DMS79 treated with DMSO at 0.1 percent for 48 hours (cell line): Measurements from ENCODE around the gene COL6A5.
"Not testable (repeated sequence)": the region's sequence is repeated elsewhere in the genome, so short reads cannot be mapped to it uniquely, and the experiment has no call there.

Experiments
- DNase-seq: peaks from one replicate; lab custom pipeline; 2025; lab: John Stamatoyannopoulos, UW

The COL6A5 gene

GRCh38 chr3:130384476-130385025, 39.1 kb downstream of the COL6A5 start:
- no peak for DNase-seq

GRCh38 chr3:130386604-130387263, 41.3 kb downstream of the COL6A5 start:
- no peak for DNase-seq

GRCh38 chr3:130389743-130390478, 44.4 kb downstream of the COL6A5 start:
- no peak for DNase-seq

GRCh38 chr3:130392266-130392665, 46.8 kb downstream of the COL6A5 start:
- DNase-seq, result no peak

GRCh38 chr3:130393594-130393993, 48.1 kb downstream of the COL6A5 start:
- no peak for DNase-seq

- DNase-seq, result no peak
Measured at GRCh38 chr3:130395331-130395730, 49.9 kb downstream of the COL6A5 start.

- no peak for DNase-seq
Measured at GRCh38 chr3:130395916-130396315, 50.4 kb downstream of the COL6A5 start.

- DNase-seq, result no peak
Measured at GRCh38 chr3:130404401-130404800, 58.9 kb downstream of the COL6A5 start.

GRCh38 chr3:130405956-130406355, 60.5 kb downstream of the COL6A5 start:
- DNase-seq, result no peak

GRCh38 chr3:130408253-130408652, 62.8 kb downstream of the COL6A5 start:
- DNase-seq, result not testable (repeated sequence)

- DNase-seq, result no peak
Measured at GRCh38 chr3:130411320-130411719, 65.8 kb downstream of the COL6A5 start.

GRCh38 chr3:130412991-130413560, 67.6 kb downstream of the COL6A5 start:
- no peak for DNase-seq

- no peak for DNase-seq
Measured at GRCh38 chr3:130414457-130414856, 69.0 kb downstream of the COL6A5 start.

GRCh38 chr3:130420466-130420865, 75.0 kb downstream of the COL6A5 start:
- DNase-seq, result no peak

- no peak for DNase-seq
Measured at GRCh38 chr3:130423064-130423463, 77.6 kb downstream of the COL6A5 start.

GRCh38 chr3:130424837-130425236, 79.4 kb downstream of the COL6A5 start:
- no peak for DNase-seq

GRCh38 chr3:130425484-130425883, 80.0 kb downstream of the COL6A5 start:
- DNase-seq, result no peak

GRCh38 chr3:130426206-130426605, 80.7 kb downstream of the COL6A5 start:
- no peak for DNase-seq

- DNase-seq, result no peak
Measured at GRCh38 chr3:130428871-130429712, 83.6 kb downstream of the COL6A5 start.

- DNase-seq, result no peak
Measured at GRCh38 chr3:130429713-130430023, 84.2 kb downstream of the COL6A5 start.

- no peak for DNase-seq
Measured at GRCh38 chr3:130430266-130430665, 84.8 kb downstream of the COL6A5 start.

GRCh38 chr3:130432086-130432485, 86.6 kb downstream of the COL6A5 start:
- not testable (repeated sequence) for DNase-seq
